GM23248 (cell line): ENCODE data around the gene SPDYE1.
"Not testable (repeated sequence)": the region's sequence is repeated elsewhere in the genome, so short reads cannot be mapped to it uniquely, and the experiment has no call there.

Experiments
- EZH2 ChIP-seq: fragments of 200-600 bp; sonication (generic); IDR thresholded peaks from 2 replicates; pipeline ENCODE4 v1.6.1; 2018; ENCODE audit warnings: antibody characterized with exemption, mild to moderate bottlenecking; ENCODE audit not compliant: insufficient read depth, poor library complexity, severe bottlenecking
- EZH2phosphoT487 ChIP-seq: fragments of 200-600 bp; sonication (generic); IDR thresholded peaks from 2 replicates; pipeline ENCODE4 v1.6.1; 2018; ENCODE audit warnings: antibody characterized with exemption, moderate library complexity, mild to moderate bottlenecking, low read depth; ENCODE audit not compliant: insufficient read depth

- not testable (repeated sequence) for TF ChIP-seq EZH2phosphoT487, EZH2
These were observed 28.1 kb upstream of the SPDYE1 start for GRCh38 chr7:43969586-43969985.
